Effector memory CD8-positive, alpha-beta T cell (primary cell): ENCODE data around the gene GPR160.
A peak's percentile ranks its signal among the peaks of the same experiment; 100 is the strongest.
"Not testable (repeated sequence)": the region's sequence is repeated elsewhere in the genome, so short reads cannot be mapped to it uniquely, and the experiment has no call there.

Experiments
- ATAC-seq: fragments of 150-1000 bp; cut with Tn5 transposase; replicated peaks from 2 replicates; pipeline ENCODE4 v1.10.0; 2021; ENCODE audit warnings: mild to moderate bottlenecking, moderate library complexity
- DNase-seq, 3 experiments: peaks; one replicate each; pipeline ENCODE4 v3.0.0; 2021
- H3K27ac Mint-ChIP-seq, 2 donors: one replicate each; pipeline ENCODE4 v1.8.0; 2022; ENCODE audit warnings: mild to moderate bottlenecking in 2 of 2, mixed read lengths in 2 of 2, moderate library complexity in 2 of 2
- H3K27me3 Mint-ChIP-seq, 2 donors: one replicate each; pipeline ENCODE4 v1.8.0; 2022; ENCODE audit warnings: mixed read lengths in 2 of 2
- H3K36me3 Mint-ChIP-seq: one replicate; pipeline ENCODE4 v1.8.0; 2022; ENCODE audit warnings: mild to moderate bottlenecking, moderate library complexity, mixed read lengths; ENCODE audit not compliant: insufficient read depth
- H3K4me1 Mint-ChIP-seq, 2 donors: one replicate each; pipeline ENCODE4 v1.8.0; 2022; ENCODE audit warnings: low read depth in 2 of 2, mixed read lengths in 2 of 2
- H3K4me3 Mint-ChIP-seq, 2 donors: one replicate each; pipeline ENCODE4 v1.8.0; 2022; ENCODE audit warnings: mild to moderate bottlenecking in 2 of 2, mixed read lengths in 2 of 2, moderate library complexity in 2 of 2
- H3K9me3 Mint-ChIP-seq, 2 donors: one replicate each; pipeline ENCODE4 v1.8.0; 2022; ENCODE audit warnings: mixed read lengths in 2 of 2

GPR160 gene

GRCh38 chr3:170089862-170090600 is 52.2 kb downstream of the GPR160 start:
- H3K4me3 Mint-ChIP-seq, result no peak overlapping the region
- peaks cover 45% of the 10 kb centered on the region for H3K36me3 Mint-ChIP-seq
- peaks cover 0 to 11% of the 10 kb centered on the region in 2 donors for H3K4me1 Mint-ChIP-seq
- ATAC-seq (no peak), DNase-seq (no peak)
- no peaks in the 10 kb centered on the region for H3K9me3 Mint-ChIP-seq
- H3K27me3 Mint-ChIP-seq, result no peaks in the 10 kb centered on the region
- H3K27ac Mint-ChIP-seq, result peak overlapping the region in 1 of 2 donors; percentile 59

- peaks cover 0 to 11% of the 10 kb centered on the region in 2 donors for H3K4me1 Mint-ChIP-seq
- peaks cover 47% of the 10 kb centered on the region for H3K36me3 Mint-ChIP-seq
- DNase-seq (no peak), ATAC-seq (no peak)
- no peaks in the 10 kb centered on the region for H3K27me3 Mint-ChIP-seq
- H3K4me3 Mint-ChIP-seq, result no peak overlapping the region
- no peaks in the 10 kb centered on the region for H3K9me3 Mint-ChIP-seq
- peak overlapping the region; percentile 24 to 59 for H3K27ac Mint-ChIP-seq
Measured at GRCh38 chr3:170090601-170090981, 52.8 kb downstream of the GPR160 start.

GRCh38 chr3:170092907-170093306 is 55.1 kb downstream of the GPR160 start:
- Mint-ChIP-seq H3K27ac (peak overlapping the region in 1 of 2 donors; percentile 79), H3K36me3 (peaks cover 60% of the 10 kb centered on the region), H3K4me3 (no peak overlapping the region), H3K9me3 (no peaks in the 10 kb centered on the region), H3K4me1 (peaks cover 0 to 11% of the 10 kb centered on the region in 2 donors), H3K27me3 (no peaks in the 10 kb centered on the region)
- ATAC-seq, result no peak
- no peak for DNase-seq

DNA sequence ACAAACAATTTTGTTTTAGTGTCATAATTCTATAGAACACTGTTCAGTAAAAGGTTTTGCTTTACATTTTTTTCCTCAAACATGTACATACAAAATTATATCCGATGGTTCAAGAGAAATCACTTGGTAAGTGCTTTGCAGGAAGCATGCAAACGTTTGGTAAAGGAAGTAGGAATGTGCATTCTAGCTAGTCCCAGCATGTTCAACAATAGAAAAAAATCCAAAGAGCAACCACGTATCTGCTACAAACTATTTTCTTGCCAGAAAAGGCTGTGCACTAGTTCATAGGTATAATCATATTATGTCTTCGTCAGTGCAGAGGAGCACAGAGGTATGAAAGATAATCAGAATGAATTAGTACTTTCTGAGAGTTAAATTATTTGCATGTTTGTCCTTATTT is 58.0 kb downstream of the GPR160 start:
- Mint-ChIP-seq H3K4me3 (no peak overlapping the region), H3K27ac (no peak overlapping the region), H3K9me3 (no peaks in the 10 kb centered on the region), H3K27me3 (no peaks in the 10 kb centered on the region), H3K36me3 (peaks cover 88% of the 10 kb centered on the region), H3K4me1 (peaks cover 0 to 11% of the 10 kb centered on the region in 2 donors)
- DNase-seq, result no peak
- ATAC-seq, result no peak

DNA sequence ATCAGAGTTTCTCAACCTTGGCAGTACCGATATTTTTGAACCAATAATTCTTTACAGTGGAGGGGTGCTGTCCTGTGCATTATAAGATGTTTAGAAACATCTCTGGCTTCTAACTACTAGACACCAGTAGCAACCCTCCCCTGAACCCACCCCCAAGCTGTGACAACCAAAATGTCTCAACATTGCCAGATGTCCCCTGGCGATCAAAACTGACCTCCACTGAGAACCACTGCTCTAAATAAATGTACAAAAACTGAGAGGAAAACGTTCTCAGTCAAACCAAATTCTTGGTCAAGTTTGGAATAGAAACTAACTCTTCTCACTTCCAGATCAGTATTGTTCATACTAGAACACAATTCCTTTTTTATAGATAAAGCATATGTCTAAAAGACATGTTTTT is 58.5 kb downstream of the GPR160 start:
- Mint-ChIP-seq H3K9me3 (no peaks in the 10 kb centered on the region), H3K4me3 (no peak overlapping the region), H3K27me3 (no peaks in the 10 kb centered on the region), H3K36me3 (peaks cover 88% of the 10 kb centered on the region), H3K27ac (no peak overlapping the region), H3K4me1 (peaks cover 0 to 11% of the 10 kb centered on the region in 2 donors)
- ATAC-seq (no peak), DNase-seq (no peak)

- ATAC-seq (no peak), DNase-seq (no peak)
- Mint-ChIP-seq H3K4me1 (peaks cover 0 to 9% of the 10 kb centered on the region in 2 donors), H3K36me3 (peaks cover 94% of the 10 kb centered on the region), H3K27me3 (no peaks in the 10 kb centered on the region), H3K27ac (peak overlapping the region in 1 of 2 donors; percentile 69), H3K9me3 (no peaks in the 10 kb centered on the region), H3K4me3 (no peak overlapping the region)
Measured at GRCh38 chr3:170098753-170099152, 61.0 kb downstream of the GPR160 start.

DNA sequence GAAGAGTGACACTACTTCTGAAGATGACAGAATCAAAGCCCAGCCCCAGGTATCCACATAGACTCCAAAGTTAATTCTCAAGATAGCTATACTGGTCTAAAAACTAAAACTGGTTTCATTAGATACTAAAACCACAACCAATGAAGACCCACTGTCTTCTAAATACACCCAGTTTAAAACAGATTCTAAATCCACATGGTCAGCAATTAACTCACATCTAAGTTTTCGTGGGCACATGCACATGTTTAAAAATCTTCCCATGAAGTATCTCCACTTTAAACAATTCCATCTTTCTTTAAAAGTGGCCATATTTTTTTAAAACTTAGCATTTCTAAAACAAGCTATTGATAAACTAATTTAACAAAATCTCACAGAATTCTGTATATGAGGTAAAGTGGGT is 63.1 kb downstream of the GPR160 start:
- Mint-ChIP-seq H3K9me3 (no peaks in the 10 kb centered on the region), H3K36me3 (peaks cover 88% of the 10 kb centered on the region), H3K4me1 (no peaks in the 10 kb centered on the region), H3K27ac (peak overlapping the region in 1 of 2 donors; percentile 45), H3K4me3 (no peak overlapping the region), H3K27me3 (no peaks in the 10 kb centered on the region)
- DNase-seq (no peak), ATAC-seq (no peak)

GRCh38 chr3:170102431-170102830 is 64.6 kb downstream of the GPR160 start:
- ATAC-seq (no peak), DNase-seq (no peak)
- no peaks in the 10 kb centered on the region for H3K27me3 Mint-ChIP-seq
- no peaks in the 10 kb centered on the region for H3K9me3 Mint-ChIP-seq
- peaks cover 82% of the 10 kb centered on the region for H3K36me3 Mint-ChIP-seq
- H3K4me1 Mint-ChIP-seq, result no peaks in the 10 kb centered on the region
- H3K27ac Mint-ChIP-seq, result peak overlapping the region in 1 of 2 donors; percentile 19
- H3K4me3 Mint-ChIP-seq, result no peak overlapping the region

DNA sequence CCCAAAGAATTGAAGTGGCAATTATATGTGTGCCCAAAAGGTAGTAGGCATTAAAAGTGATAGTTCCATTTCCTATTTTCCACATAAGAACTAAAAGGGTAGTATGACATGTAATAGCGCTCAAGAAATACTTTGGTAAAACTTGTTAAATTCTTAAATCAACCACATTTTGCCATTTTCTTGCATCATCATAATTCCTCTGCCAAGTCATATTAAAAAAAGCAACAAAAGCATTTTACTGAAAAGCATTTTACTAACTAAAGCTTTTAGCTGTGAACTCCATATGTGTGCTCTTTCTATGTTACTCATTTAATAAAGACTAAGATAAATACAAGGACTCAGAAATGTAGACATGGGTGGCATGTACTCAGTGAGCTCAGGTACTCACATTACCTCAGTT is 70.1 kb downstream of the GPR160 start:
- peaks cover 54% of the 10 kb centered on the region for H3K36me3 Mint-ChIP-seq
- H3K27ac Mint-ChIP-seq, result peak overlapping the region in 1 of 2 donors; percentile 64
- H3K4me3 Mint-ChIP-seq, result no peak overlapping the region
- no peaks in the 10 kb centered on the region for H3K9me3 Mint-ChIP-seq
- ATAC-seq, result no peak
- no peaks in the 10 kb centered on the region for H3K27me3 Mint-ChIP-seq
- no peak for DNase-seq
- peaks cover 9 to 31% of the 10 kb centered on the region in 2 donors for H3K4me1 Mint-ChIP-seq

GRCh38 chr3:170108955-170109354 is 71.2 kb downstream of the GPR160 start:
- ATAC-seq, result no peak
- Mint-ChIP-seq H3K36me3 (peaks cover 56% of the 10 kb centered on the region), H3K9me3 (no peaks in the 10 kb centered on the region), H3K4me1 (peaks cover 9 to 31% of the 10 kb centered on the region in 2 donors), H3K4me3 (no peak overlapping the region), H3K27ac (peak overlapping the region; percentile 53 to 64), H3K27me3 (no peaks in the 10 kb centered on the region)
- no peak for DNase-seq

- DNase-seq (no peak), ATAC-seq (no peak)
- Mint-ChIP-seq H3K36me3 (peaks cover 57% of the 10 kb centered on the region), H3K4me3 (no peak overlapping the region), H3K27me3 (no peaks in the 10 kb centered on the region), H3K9me3 (no peaks in the 10 kb centered on the region), H3K4me1 (peaks cover 9 to 31% of the 10 kb centered on the region in 2 donors), H3K27ac (peak overlapping the region; percentile 20 to 53)
Measured at GRCh38 chr3:170109579-170110293, 71.9 kb downstream of the GPR160 start.

DNA sequence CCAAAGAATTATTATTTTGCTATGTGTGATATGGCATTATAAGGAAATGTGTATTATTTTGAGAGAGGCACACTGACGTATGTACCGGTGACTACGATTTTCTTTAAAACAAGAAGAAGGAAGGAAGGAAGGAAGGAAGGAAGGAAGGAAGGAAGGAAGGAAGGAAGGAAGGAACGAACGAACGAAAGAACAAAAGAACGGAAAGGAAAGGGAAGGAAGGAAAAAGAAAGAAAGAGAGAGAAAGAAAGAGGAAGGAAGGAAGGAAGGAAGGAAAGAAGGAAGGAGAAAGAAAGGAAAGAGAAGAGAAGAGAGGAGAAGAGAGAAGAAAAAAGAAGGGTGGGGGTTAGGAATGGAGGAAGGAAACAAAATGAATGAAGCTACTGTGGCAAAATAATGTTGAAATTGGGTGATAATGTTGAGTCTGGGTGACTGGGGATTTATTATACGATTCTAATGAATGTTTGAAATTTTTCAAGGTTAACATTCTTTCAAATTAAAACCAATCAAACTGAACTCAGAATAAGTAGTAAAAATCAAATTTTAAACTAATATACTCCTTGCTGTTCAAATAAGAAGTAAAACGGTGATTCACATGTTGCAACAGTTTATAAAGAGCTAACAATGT is 73.5 kb downstream of the GPR160 start:
- H3K36me3 Mint-ChIP-seq, result peaks cover 58% of the 10 kb centered on the region
- ATAC-seq (no peak), DNase-seq (no peak)
- H3K27me3 Mint-ChIP-seq, result no peaks in the 10 kb centered on the region
- H3K9me3 Mint-ChIP-seq, result no peaks in the 10 kb centered on the region
- H3K4me1 Mint-ChIP-seq, result peaks cover 10 to 31% of the 10 kb centered on the region in 2 donors
- H3K4me3 Mint-ChIP-seq, result no peak overlapping the region
- H3K27ac Mint-ChIP-seq, result peak overlapping the region; percentile 36 to 62

DNA sequence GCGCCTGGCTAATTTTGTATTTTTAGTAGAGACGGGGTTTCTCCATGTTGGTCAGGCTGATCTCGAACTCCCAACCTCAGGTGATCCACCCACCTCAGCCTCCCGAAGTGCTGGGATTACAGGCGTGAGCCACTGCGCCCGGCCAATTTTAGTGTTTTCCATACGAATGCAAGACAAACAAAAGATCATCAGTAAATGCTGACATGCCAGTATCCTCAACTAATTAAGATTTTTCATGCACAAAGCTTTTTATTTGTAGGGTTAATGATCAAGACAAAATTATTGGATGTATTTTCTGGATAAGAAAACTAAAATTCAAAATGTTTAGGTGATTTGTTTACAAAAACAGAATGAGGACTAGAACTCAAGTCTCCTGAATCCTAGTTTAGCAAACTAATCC is 76.4 kb downstream of the GPR160 start:
- peaks cover 10 to 18% of the 10 kb centered on the region in 2 donors for H3K4me1 Mint-ChIP-seq

More for the DNA sequence above, 76.4 kb downstream of the GPR160 start:
- H3K27me3 Mint-ChIP-seq, DNase-seq, H3K4me3 Mint-ChIP-seq, ATAC-seq, H3K9me3 Mint-ChIP-seq, H3K27ac Mint-ChIP-seq: not testable (repeated sequence)
- peaks cover 75% of the 10 kb centered on the region for H3K36me3 Mint-ChIP-seq
